HG02870 (cell line): ENCODE measurements around the gene KRT6A.

ENCODE experiments used
- ATAC-seq: cut with Tn5 transposase; IDR thresholded peaks from one replicate; pipeline ENCODE4 v1.9.1; 2021; ENCODE audit warnings: mild to moderate bottlenecking, moderate library complexity; ENCODE audit not compliant: unreplicated experiment

Gene KRT6A

GRCh38 chr12:52493172-52493571, at the start of gene KRT6A:
KRT6A (minus strand) TSS chr12:52493257; CDS start chr12:52493188, 69 bp downstream.
- ATAC-seq, result no peak

- ATAC-seq, result no peak
Measured at GRCh38 chr12:52542157-52542556, 49.1 kb upstream of the KRT6A start.

DNA sequence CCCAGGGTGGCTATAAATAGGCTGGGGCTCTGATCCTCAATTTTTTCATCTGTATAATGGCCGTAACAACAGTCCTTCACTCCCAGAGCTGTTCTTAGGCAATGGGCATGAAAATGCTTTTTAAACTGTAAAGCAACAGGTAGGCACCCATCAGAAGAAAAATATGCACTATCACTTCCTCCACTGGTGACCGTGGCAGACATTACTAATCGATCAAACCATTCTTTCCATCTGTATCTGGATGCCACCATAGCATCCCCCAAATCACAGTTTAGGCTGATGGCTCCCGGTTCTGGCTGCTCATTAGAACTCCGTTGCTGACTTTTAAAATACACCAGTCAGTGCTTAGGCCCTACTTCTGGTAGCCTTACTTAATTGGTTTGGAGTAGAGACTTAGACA, 48.7 kb upstream of the KRT6A start:
- ATAC-seq, result no peak

GRCh38 chr12:52540531-52540930, 47.5 kb upstream of the KRT6A start:
- no peak for ATAC-seq

GRCh38 chr12:52539821-52540173, 46.7 kb upstream of the KRT6A start:
- no peak for ATAC-seq

GRCh38 chr12:52539083-52539820, 46.2 kb upstream of the KRT6A start:
- ATAC-seq, result no peak

DNA sequence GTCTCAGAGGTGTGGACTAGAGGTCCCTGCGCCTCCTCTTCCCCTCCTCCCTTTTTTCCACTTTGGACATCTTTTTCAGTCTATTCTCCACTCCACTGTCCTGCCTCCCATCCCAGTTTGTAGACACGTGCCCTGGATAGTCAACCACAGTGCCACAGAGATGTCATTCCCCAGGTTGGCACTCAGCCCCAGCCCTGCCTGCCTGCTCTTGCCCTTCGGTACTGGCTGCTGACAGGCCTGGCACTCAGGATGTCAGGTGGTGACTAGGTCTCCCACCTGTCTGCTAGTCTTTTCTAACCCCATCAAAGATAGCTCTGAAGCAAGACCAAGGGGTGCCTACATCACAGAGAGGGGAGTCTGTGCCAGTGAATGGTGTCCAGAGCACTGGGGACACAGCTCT, 44.0 kb upstream of the KRT6A start:
- no peak for ATAC-seq

DNA sequence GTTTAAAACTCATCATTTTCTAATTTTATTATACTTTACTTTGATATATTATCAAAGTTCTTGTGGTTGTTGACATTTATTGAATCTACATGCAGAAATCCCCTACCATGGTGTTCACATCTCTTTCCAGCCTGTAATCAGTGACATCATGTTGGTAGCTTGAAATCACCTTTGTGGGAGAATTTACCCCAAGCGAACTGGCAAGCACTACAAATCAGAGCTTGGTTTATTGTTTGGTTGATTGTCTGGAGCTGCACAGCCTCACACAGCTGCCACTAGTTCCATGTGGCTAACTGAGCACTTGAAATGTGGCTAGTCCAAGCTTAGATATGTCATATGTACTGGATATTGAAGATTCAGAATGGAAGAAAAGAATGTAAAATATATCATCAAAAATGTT, 42.5 kb upstream of the KRT6A start:
- ATAC-seq, result no peak

GRCh38 chr12:52534482-52534881, 41.4 kb upstream of the KRT6A start:
- no peak for ATAC-seq

- no peak for ATAC-seq
Measured at GRCh38 chr12:52533686-52534470, 40.8 kb upstream of the KRT6A start.

GRCh38 chr12:52532636-52533035, 39.6 kb upstream of the KRT6A start:
- no peak for ATAC-seq

DNA sequence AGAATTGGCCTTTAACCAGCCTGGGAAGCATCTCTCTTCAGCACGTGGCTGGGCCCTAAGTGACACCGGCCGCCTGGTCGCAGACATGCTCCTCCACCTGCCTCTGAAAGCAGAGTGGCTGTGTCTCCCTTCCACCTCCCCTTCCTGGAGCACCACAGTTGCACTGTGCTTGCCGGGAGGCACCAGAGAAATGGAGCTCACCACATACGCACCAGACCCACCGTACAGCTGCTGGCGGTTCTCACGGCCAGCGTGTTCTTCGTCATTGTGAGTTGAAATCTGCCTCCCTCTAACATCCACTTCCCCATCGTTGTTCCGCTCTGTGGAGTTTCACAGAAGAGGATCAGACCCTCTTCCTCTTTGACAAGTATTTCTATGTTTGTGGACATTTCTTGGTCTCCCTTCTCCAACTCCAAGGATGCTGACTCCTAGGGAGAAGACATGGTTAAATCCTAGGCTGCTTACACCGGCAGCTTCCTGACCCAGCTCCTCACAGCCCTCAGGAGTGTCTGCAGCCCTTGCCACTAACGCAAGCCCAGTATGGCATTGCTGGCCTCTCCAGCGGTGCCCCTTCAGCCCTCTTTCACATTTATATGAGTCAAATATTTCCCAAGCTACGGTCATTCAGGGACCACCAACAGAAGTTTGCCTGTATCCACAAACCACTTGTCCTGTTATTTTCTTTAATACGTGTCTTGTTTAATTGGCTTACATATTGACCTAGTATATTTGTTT, 38.7 kb upstream of the KRT6A start:
- no peak for ATAC-seq

DNA sequence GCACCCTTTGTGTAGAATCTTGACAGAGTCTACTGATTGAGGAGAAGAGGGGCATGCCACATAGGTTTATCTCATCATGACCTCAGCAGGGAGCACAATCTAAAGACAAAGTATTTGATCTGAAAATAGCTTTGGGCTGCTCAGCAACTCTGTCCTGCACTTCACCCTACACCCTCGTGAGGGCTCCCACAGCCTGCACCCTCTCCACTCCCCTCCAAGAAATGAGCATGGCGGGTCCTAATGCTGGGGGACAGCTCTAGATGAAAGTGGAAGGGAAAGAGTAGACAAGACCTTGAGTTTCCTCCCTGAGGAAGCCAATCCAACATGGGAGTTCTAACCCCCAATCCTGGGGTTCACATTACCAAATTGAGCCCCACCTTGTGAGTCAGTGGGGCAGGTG, 37.8 kb upstream of the KRT6A start:
- no peak for ATAC-seq

DNA sequence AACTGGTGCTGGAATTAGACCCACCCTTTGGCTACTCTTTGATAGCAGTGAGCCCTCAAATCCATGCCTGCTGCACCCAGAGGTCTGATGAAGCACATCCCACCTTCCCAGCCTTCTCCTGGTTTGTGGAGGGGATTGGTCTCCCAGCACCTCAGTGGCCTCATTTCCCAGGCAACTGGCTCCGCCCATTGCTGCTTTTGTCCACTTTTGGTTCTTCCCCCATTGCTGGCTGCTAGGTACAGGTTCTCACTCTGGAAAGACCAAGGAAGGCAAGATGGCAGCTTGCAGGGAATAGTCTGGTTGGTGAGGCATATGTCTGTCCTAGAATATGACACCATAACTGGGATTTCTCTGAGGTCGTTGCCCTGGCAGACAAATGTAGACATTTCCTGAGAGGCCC, 37.3 kb upstream of the KRT6A start:
- ATAC-seq, result no peak

GRCh38 chr12:52529846-52530245, 36.8 kb upstream of the KRT6A start:
- no peak for ATAC-seq

- no peak for ATAC-seq
Measured at GRCh38 chr12:52529417-52529816, 36.4 kb upstream of the KRT6A start.

DNA sequence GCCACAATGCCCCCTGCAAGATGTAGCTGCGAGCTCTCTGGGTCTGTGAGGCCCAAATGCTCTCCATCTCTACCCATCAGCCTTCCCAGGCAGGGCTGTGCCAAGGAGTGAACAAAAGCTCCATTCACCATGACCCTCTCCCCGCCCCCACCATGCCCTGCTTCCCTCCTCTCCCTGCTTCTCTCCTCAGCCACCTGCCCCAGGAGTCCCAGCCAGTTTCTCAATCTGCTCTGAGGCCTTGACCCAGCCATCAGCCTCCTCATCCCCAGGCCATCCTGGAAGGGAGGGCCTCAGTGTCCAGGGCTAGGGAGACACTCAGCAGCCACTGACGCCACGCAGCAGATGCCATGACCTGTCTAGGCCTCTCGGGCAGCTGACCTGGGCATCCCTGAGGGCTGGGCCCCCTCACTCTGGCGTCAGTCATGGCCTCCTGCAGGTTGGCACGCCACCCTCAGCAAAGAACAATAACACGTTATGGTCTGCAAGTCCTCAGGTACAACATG, 35.6 kb upstream of the KRT6A start:
- no peak for ATAC-seq

DNA sequence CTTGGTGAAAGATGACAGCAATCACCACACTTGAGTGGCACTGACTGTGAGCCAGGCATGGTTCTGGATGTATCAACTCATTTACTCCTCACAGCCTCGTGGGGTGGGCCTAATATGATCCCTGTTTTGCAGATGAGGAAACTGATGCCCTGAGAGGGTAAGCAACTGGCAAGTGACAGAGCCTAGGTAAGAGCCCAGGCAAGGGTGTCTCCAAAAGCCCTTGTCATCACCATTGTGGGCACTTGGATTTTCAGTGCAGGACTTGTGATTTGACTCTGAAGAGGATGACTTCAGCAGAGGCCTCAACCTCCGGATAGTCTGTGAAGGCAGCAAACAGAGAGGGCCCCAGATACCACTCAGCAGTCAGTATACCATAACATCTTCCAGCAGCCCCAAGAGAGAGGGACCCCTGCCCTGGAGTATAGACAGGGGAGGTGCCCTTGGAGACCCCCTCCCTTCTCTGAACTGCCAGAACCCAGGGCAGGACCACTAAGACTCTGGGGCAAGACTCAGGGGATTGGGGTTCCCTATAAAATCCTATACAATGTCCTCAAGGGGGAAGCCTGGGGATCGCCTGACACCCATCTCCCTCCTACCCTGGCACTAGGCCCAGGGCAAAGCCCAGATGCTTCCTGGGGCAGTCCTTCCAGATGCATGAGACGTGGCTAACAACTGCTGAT, 34.2 kb upstream of the KRT6A start:
- ATAC-seq, result no peak

GRCh38 chr12:52526511-52526951, 33.5 kb upstream of the KRT6A start:
- ATAC-seq, result no peak

DNA sequence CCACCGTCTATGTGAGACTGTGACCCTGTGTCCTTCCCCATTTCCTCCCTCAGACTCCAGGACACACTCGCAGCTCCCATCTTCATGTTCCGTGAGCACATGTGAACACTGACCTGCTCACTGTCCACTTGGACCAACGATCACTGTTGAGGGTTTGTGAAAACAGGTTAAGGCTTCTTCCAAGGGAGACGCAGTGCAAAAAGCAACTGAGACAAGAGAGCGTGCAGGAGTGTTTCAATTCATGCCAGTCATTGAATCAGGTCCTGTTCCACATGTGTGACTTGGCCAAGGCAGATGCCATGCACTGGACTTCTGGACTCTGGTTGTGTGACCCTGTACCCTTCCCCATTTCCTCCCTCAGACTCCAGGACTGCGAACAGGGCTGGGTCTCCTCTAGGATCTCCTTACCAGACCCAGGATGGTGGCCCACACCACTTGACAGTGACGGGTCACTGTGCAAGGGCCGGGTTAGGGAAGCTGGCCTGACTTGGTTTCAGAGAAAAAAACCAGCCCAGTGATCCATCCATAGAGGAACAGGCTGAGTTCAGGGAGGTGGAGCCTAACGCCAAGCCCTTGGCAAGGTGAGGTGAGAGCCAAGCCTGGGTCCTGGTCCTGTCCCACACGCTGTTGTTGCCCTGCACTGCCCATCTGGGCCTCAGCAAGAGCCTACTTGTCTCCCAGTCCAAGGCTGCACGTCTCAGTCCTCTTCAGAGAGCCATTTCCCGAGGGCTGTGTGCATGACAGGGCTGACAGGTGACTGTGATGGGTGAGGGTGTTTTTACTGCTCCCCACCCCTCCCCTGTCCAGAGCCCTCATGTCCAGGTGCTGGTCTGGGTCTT, 32.8 kb upstream of the KRT6A start:
- no peak for ATAC-seq
